Measurements from ENCODE around the gene SHISA4.

- TF ChIP-seq CTCF (IDR thresholded peaks at IDR 0.05; ENCODE audit: borderline replicate concordance, extremely low read depth, low read length, poor library complexity, severe bottlenecking): no peak
- TF ChIP-seq EZH2 (IDR thresholded peaks at IDR 0.05; ENCODE audit: borderline replicate concordance, low read depth, low read length, severe bottlenecking): no peak
Observed at GRCh38 chr1:201884425-201884824, 4.3 kb upstream of the SHISA4 start.

Measured in DND-41 (cell line).